Progenitor cell of endocrine pancreas (in vitro differentiated cells): ENCODE measurements around the gene PPP1R12A. TPM values are rescaled to one million over a fixed set of nuclear protein-coding genes. Genes with fewer than 3 reads are reported as not detected.

ENCODE experiments used
- DNase-seq: peaks from one replicate; pipeline ENCODE4 v3.0.0; 2021; ENCODE audit warnings: low spot score; ENCODE audit not compliant: unreplicated experiment
- H3K27ac Mint-ChIP-seq: 2 replicates; pipeline ENCODE4 v1.8.0; 2021; ENCODE audit warnings: mild to moderate bottlenecking, moderate library complexity, mixed read lengths
- H3K27me3 Mint-ChIP-seq: 2 replicates; pipeline ENCODE4 v1.8.0; 2021; ENCODE audit warnings: mixed read lengths
- H3K36me3 Mint-ChIP-seq: 2 replicates; pipeline ENCODE4 v1.8.0; 2022; ENCODE audit warnings: mixed read lengths; ENCODE audit not compliant: insufficient read depth
- H3K4me1 Mint-ChIP-seq: 2 replicates; pipeline ENCODE4 v1.8.0; 2021; ENCODE audit warnings: low read depth, mixed read lengths
- H3K4me3 Mint-ChIP-seq: 2 replicates; pipeline ENCODE4 v1.8.0; 2021; ENCODE audit warnings: low read depth, mild to moderate bottlenecking, moderate library complexity, mixed read lengths
- H3K9me3 Mint-ChIP-seq: 2 replicates; pipeline ENCODE4 v1.8.0; 2021; ENCODE audit warnings: low read depth, mixed read lengths
- total RNA-seq: library from RNA; stranded (reverse); gene quantifications from 2 replicates; pipeline ENCODE4 v1.2.1, GENCODE V29; 2021
- TF ChIP-seq, protein P1 (sequence below): fragments of 200-600 bp; sonication (generic); IDR thresholded peaks from one replicate; pipeline ENCODE4 v1.5.0; 2021; ENCODE audit warnings: antibody characterized with exemption, mild to moderate bottlenecking; ENCODE audit not compliant: unreplicated experiment

PPP1R12A gene
- total RNA-seq, 1 donor from 2014 or later: 73.2 TPM

DNA sequence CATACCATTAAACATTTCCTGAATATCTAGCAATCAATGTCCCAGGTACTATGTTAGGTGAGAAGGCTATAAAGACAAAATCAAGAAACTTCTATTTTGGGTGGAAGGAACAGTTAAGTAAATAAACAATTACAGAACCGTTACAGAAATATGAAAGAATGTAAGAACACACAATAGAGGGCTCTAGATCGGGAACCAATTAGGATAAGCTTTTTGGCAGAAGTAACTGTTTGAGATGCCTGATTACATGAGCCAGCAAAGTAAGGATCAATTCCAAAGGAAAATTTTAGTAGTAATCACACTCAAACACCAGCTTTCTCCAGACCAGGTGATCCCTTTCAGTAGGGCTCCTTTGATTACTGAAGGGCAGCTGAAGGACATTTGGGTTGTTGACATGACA, 33.9 kb downstream of the PPP1R12A start:
- H3K36me3 Mint-ChIP-seq: peaks cover 2% of the 10 kb centered on the region
- no peak overlapping the region for H3K4me3 Mint-ChIP-seq
- no peak overlapping the region for H3K27ac Mint-ChIP-seq
- no peaks in the 10 kb centered on the region for H3K27me3 Mint-ChIP-seq
- peaks cover 3% of the 10 kb centered on the region for H3K9me3 Mint-ChIP-seq
- H3K4me1 Mint-ChIP-seq: peaks cover 20% of the 10 kb centered on the region
- TF ChIP-seq, protein P1, sequence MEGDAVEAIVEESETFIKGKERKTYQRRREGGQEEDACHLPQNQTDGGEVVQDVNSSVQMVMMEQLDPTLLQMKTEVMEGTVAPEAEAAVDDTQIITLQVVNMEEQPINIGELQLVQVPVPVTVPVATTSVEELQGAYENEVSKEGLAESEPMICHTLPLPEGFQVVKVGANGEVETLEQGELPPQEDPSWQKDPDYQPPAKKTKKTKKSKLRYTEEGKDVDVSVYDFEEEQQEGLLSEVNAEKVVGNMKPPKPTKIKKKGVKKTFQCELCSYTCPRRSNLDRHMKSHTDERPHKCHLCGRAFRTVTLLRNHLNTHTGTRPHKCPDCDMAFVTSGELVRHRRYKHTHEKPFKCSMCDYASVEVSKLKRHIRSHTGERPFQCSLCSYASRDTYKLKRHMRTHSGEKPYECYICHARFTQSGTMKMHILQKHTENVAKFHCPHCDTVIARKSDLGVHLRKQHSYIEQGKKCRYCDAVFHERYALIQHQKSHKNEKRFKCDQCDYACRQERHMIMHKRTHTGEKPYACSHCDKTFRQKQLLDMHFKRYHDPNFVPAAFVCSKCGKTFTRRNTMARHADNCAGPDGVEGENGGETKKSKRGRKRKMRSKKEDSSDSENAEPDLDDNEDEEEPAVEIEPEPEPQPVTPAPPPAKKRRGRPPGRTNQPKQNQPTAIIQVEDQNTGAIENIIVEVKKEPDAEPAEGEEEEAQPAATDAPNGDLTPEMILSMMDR: no peak
- no peak for DNase-seq

DNA sequence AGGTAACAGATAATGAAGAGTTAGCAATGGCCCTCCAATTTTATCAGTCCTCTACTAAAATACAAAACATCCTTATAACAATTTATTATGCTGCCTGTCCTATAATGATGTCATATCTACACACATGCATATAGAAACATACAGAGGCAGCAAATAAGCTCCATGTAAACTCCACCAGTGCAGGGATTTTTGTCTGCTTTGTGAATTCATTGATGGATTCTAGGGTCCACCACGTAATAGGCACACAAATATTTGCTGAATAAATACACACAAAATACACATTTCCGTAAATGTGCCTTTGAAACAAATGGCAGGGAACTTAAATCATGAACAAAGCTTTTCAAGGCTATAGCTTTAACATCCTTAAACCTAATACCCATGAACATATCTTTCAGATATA, 34.7 kb downstream of the PPP1R12A start:
- Mint-ChIP-seq H3K36me3 (peaks cover 2% of the 10 kb centered on the region), H3K27me3 (no peaks in the 10 kb centered on the region), H3K9me3 (peaks cover 3% of the 10 kb centered on the region), H3K27ac (peak overlapping the region; percentile 38), H3K4me1 (peaks cover 20% of the 10 kb centered on the region), H3K4me3 (no peak overlapping the region)
- TF ChIP-seq, protein P1: no peak
- DNase-seq: no peak

DNA sequence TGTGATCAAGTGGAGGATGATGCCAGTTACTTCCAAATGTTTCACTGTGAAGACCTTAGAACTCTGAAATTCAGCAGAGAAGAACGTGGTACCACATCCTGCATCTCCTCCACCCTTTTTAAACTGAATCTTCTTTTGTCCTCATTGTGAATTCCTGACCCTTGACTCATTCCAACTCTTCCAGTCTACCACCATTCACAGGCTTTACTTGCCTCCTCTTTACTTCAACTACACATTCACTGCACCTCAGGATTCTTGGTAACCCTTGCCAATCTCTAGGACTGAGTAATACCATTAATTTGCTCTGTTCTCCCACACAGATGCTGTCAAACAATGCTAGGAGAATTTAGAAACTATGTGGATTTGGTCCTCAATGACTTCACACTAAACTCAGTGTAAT, 37.3 kb downstream of the PPP1R12A start:
- peaks cover 5% of the 10 kb centered on the region for H3K36me3 Mint-ChIP-seq
- no peak overlapping the region for H3K27ac Mint-ChIP-seq
- no peaks in the 10 kb centered on the region for H3K27me3 Mint-ChIP-seq
- TF ChIP-seq, protein P1: no peak
- peaks cover 3% of the 10 kb centered on the region for H3K9me3 Mint-ChIP-seq
- peaks cover 18% of the 10 kb centered on the region for H3K4me1 Mint-ChIP-seq
- no peak for DNase-seq
- no peak overlapping the region for H3K4me3 Mint-ChIP-seq

DNA sequence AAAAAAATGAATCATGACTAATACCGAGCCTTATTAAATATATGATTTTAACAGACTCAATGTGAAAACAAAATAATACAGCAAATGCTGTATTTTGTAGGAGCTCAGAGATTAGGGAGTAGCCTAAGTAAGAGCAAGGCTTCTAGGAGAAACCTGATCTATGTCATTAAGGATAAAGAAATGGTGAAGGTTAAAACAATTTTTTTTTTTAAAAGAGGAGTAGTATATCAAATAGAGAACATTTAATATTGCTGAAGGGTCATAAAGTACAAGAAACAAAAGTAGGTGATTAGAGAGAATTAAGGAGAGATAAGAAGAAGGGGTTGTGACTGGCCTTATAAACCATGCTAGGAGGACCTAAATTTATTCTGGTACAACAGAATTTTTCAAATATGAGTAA, 39.1 kb downstream of the PPP1R12A start:
- Mint-ChIP-seq H3K4me3 (no peak overlapping the region), H3K4me1 (peaks cover 12% of the 10 kb centered on the region), H3K27me3 (no peaks in the 10 kb centered on the region), H3K36me3 (peaks cover 6% of the 10 kb centered on the region), H3K27ac (no peak overlapping the region), H3K9me3 (peaks cover 3% of the 10 kb centered on the region)
- DNase-seq: no peak
- TF ChIP-seq, protein P1: no peak

DNA sequence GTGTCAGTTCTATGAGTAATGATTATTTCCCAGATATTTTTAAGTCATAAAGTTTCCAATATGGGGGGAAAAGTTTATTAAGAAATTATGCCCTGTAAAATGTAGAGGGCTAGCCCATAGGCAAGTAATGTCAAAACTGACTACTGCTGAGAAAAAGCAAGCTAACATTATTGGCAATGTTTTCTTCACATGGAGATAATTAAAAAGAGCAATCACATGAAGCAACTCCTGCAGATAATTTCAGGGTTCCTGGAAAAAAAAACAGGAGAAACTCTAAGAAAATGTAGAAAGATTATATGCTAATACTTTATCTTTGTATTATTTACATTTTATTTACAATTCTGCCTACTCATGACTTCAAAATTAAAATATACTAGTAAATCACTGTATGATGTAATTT, 39.8 kb downstream of the PPP1R12A start:
- H3K9me3 Mint-ChIP-seq: peaks cover 3% of the 10 kb centered on the region
- TF ChIP-seq, protein P1: no peak
- H3K4me1 Mint-ChIP-seq: peaks cover 5% of the 10 kb centered on the region
- H3K36me3 Mint-ChIP-seq: peaks cover 6% of the 10 kb centered on the region
- no peaks in the 10 kb centered on the region for H3K27me3 Mint-ChIP-seq
- H3K4me3 Mint-ChIP-seq: no peak overlapping the region
- no peak for DNase-seq
- H3K27ac Mint-ChIP-seq: no peak overlapping the region
